Measurements from ENCODE around the gene NXPH2.

The NXPH2 gene

DNA sequence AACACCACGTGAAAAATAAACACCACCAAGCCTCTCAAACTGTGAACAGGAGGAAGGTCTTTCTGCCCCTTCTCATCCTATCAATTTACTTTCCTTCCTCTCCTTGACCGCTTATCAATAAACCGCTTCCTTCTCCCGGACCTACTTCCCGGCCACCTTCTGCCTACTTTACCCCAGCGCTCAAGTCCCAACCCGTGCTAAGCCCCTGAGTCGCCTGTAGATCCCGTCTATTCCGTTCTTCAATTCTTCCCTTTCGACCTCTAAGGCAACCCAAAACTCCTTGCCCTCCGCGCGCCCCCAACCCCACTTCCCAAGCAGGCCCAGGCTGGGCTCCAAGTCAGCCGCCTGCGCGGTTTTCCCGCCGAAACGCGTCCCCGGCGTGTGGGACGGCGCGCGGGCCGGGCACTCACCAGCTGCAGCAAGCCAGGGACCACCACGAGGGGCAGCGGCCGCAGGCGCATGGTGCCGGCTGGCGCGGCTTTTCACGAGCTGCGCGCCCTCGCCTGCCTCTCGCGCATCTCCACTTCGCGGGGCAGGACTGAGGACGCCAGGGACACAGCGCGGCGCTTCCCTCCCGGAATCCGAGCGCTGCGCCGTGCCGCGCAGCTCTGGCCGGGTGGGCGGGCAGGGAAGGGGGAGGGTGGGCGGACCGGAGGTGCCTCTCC is at the start of gene NXPH2:
Gene NXPH2 (minus strand): TSS at position 610 of the 665 bp plus-strand sequence. CDS start 149 bp downstream, at position 461.
- no peak for DNase-seq

DNA sequence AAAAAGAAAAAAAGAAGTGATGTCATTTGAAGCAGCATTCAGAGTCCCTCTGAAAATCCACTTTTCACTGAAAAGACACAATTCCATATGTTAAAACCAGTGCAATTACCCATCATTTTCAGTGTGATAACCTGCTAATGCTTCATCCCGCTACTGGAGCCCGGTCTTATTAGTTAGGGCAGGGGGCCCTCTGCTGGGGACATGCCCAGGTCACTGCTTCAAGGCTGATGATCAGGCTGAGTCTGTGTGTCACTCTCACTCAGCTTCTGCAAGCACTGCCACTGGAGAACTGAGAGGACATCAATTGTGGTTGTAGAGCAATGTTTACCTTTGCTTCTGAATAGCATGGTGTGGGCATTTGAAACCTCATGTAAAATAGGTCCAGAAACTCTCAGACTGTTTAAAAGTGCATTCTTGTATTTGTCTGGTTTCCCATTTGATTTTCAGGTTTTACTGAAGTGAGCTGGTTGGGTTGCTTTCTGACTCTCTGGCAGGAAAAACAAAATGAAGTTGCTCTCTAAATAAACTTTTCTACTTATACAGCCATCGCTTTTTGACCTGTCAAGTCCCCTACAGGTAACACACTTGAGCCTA is 49.2 kb upstream of the NXPH2 start:
- no peak for DNase-seq

DNA sequence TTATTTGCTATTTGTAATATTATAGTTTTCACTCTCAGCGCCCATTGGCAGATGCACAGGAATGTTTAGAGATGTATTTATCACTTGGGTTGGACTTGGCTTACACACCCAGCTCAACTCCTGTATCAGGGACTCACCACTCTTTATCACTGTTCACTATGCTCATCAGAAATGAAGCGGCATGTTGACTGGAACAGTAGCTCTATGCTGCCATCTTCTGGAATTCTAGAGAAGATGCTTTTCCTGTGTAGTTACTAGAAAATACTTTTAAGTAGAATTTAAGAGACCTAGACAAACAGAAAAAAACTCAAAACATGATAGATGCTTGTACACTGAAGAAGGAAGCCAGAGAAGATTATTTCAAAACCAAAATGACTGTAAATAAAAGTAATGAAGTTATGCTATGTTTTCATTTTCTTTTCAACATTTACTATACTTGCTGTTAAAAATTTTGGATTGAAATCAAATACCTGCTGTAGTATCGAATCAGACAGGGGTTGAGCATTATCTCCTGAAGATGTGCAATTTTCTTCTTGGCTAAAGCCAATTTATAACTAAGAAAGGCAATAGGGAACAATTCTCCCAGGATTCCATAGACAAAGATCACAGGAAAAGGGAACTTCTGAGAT is 47.4 kb upstream of the NXPH2 start:
- DNase-seq: no peak

DNA sequence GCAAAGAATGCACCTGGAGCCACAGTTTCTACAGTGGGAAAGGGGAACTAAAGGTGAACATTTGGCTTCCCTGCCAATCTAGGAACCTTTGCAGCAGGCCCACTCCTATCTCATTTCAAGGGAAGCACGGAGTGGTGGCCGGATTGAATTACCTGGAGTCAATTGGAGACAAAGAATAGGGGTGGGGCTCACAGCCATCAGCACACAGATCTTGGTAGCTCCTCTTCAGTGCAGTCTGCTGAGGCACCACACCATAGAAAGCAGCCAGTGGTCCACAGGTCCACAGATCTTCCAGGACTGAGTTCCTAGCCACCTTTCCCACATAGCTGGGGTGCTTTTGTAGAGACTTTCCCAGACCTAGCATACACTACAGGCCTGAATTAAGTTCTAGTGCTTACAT is 43.5 kb upstream of the NXPH2 start:
- no peak for DNase-seq

DNA sequence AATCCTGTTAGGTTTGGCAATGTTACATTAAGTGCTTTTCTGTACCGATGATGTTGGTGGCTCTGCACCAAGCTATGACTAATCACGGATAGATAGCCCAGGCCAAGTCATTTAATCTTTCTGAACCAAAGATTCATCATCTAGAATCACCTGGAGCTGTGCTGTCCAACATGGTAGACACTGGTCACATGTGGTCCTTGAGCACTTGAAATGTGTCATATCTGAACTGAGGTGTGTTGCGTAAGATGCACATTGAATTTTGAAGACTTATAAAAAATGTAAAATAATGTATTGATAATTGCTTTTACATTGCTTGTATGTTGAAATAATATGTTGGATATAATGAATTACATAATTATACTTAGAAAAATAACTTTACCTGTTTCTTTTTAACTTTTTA is 39.8 kb upstream of the NXPH2 start:
- no peak for DNase-seq

DNA sequence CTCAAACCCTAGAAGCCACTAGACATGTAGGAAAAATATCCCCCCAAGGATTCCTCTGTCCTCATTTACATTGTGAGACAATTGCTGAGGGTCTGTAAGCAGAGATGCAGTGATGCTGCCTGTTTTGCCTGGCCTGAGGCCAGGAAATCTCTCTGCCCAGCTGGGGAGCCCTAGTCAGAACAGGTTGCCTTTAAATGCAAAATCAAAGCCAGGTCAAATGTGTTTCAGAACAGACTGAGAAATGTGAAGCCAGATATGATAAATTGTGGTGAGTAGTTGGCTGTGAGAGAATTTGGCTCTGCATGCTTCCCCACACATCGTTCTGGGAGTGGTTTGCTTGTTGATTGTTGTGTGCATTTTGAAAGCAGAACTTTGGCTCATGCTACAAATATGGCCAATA is 38.4 kb upstream of the NXPH2 start:
- DNase-seq: no peak

DNA sequence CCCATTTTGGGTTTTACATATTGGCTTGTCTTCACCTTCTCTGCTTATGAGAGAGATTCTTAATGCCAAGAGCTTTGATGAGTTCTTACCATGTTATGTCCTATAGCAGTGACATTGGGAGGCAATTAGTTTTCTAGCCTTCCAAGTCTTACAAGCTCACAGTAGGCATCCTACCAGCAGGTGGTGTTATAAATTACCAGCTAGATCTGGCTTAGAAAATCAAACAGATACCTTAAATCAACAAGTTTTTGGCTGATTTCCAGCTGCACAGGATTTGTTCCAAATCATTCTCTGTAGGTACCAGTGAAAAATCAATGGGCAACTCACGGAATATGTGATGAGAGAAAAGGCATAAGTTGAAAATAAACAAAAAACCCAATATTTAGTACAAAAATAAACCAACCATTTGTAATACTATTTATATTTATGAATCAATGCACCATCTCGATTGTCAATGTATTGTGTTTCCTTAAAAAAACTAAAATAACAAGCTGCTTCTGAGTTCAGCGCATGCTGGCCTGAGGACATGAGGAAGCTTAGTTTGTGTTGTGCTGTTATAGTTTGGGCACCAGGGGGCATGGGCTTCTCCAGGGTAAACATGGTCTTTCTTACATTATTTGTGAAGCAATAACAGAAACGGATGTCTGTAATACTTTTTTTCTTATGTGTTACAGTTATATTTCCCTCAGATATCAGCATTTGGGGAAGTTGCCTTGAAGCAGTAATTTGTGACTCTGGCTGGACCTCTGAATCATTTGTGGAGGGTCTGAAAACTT is 34.1 kb upstream of the NXPH2 start:
- DNase-seq: no peak

DNA sequence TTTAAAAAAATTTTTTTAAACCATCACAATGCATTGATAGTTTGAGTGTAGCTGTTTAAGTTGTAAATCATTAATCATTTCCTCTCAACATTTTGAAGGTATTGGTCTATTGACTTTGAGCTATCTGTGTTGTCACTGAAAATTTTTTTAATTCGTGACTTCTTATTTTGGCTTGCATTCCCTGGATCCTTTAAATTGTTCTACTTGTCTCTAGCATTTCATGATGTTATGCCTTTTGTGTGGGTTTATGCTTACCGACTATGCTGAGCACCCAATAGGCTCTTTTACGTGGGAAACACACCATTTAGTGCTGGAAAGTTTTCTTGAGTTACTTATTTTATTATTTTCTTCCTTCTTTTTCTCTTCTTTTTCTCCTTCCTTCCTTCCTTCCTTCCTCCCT is 31.2 kb upstream of the NXPH2 start:
- DNase-seq: no peak

DNA sequence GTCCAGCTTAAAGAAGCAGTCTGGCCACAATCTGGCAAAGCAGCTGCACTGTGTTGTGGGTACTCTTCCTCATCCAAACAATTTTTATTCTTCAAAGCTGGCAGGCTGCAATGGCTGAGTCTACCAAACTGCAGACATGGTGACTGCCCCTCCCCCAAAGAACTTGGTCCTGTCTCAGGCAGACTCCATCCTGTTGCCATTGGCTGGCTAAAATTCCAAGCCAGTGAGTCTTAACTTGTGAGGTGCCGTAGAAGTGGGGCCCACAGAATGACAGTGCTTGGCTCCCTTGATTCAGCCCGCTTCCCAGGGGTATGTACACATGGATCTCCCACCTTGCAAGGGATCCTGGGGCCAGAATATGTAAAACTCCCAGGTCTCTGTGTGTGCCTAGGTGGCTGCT is 14.5 kb upstream of the NXPH2 start:
- DNase-seq: no peak

DNA sequence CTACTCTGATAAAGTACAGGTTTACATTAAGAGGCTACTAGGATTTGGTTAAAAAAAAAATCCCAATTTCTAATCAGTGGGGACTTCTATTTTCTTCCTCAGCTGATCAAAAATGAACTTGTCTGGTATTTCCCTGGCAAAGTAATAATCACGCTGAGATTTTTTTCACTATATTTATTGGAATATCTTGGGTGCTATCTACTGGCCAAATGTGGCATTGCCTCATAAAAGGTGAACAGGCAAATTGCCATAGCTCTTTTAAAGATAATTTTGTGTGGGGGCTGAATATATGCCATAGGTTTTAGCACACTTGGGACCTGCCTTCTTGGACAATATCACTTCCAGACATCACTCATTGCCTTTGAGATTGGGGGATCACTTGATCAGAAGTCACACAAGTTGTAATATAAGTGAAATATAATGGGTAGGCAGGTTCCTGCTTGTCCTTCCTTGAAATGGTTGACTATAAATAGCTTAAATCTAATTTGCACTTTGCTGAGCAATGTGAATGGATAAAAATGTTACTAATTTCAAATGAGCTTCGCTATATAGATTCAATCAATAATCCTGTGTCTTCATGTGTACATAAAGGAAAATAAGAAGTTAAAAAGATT is 7.0 kb upstream of the NXPH2 start:
- no peak for DNase-seq

DNA sequence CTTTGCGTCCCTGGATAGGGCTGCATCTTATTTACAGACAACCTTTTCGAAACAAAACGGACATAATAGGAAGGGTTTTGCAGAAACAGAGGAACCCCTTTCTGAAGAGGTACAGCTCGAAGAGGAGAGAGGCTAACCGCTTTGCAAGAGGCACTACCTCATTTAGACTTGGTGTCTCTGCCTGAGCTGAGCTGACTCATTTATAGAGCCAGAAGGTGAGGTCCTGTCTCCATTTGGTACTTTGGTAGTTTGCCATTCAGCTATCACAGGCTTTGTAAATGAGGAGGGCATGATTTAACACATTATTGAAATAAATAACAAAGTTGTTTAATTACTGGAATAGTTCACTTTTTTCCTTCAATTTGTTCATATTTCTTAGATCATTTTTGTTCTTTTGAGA is 2.2 kb upstream of the NXPH2 start:
- no peak for DNase-seq

DNA sequence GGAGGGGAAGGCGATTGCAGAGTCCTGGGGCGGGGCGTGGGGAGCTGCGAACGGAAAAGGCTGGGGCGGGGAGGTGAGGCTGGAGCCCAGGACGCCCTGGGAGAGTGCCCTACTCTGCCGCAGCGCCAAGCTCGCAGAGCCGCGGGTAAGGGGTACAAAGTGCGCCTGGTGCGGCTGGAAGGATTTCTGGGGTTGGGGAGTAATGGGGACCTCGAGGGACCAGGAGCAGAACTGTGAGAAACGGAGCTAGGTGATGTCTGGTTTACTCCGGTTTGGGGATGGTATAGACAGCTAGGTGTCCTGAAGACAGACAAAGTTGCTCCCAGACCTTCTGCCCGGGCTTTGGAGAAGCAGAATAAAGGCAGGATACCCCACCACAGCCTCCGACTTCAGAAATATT is 718 bp upstream of the NXPH2 start:
- no peak for DNase-seq

DNA sequence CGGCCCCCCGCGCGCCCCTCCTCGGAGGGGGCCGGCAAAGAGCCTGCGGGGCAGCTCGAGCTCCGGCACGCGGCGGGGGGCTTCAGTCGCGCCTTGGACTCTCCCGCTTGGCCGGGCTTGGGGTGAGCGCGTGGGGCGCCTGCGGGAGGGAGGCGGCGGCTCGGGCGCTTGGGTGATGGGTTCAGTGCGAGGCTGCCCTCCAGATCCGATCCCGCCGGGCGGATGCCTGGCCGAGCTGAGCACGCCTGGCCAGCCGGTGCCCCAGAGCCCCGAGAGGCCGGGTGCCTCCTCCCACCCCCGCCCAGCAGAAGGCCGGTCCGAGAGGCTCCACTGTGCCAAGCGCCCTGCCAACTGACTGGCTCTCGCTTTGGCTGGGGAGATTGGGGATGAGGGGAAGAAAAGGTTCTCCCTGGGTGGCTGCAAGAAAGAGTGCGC is 273 bp upstream of the NXPH2 start:
- no peak for DNase-seq

DNA sequence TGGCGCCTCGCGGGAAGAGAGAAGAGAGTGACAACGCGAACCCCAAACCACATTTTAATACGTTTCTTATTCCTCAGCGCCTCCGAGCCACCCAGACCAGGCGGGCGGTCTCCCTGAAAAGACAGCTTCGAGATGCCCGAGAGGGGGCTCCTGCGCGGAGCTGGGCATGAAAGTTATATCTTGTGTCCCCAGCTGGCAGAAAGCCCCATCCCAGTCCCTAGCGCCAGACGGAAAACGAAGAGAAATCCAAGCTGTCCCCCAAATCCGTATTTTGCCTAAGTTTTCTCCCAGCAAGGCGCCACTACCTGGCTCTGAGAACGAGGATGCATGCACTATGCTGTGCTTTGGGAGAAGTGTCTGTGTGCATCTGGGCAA is 797 bp downstream of the NXPH2 start:
- no peak for DNase-seq

DNA sequence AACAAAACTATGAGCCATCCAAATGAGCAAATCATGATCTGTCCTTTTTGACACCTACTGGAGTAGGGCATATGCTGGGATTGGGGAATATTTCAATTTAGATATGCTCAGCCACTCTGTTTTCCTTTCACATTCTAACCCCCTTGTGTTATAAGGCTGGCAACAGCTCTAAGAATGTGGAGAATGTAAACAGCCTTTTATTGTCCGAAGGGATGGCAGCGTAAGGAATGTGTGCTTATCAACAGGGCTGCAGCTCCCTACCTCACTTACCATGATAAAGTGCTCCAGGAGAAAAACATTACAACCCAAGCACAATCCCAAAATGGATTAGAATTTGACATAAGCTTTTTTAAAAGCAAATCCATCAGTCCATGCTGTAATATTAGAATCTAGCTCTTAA is 2.2 kb downstream of the NXPH2 start:
- DNase-seq: no peak

DNA sequence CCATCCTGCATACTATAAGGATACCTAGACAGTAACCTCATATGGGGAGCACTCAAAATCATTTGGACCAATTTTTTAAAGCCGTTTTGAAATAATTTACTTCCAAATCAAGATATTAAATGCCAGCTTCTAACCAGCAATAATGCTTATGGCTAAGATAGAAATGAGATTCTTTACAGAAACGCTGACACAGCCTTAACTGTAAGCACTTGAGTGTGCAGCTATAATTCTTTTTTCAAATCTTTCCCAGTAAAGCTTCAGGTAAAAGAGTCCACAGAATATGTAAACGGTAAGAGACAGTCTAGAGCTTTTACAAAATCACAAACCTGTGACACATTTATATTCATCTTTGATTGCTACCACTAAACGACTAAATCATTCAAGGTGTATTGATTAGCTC is 4.5 kb downstream of the NXPH2 start:
- DNase-seq: no peak

DNA sequence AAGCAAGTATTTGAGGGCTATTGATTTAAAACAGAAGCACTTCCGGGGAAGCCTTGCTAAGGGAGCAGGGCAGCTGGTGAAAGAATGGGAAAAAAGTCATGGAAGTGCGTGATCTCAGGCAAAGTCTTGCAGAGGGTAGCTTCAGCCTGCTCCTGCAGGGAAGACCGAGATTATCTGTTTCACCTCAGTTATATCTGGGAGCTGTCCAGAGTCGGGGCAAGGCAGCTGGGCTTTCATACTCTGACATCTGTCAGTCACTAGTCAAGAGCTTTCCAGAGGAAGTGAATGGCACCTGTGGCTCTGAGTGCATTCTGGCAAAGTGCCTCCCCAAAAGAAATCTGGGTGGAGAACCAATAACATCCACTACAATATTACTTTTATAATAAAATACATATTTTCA is 8.7 kb downstream of the NXPH2 start:
- no peak for DNase-seq

DNA sequence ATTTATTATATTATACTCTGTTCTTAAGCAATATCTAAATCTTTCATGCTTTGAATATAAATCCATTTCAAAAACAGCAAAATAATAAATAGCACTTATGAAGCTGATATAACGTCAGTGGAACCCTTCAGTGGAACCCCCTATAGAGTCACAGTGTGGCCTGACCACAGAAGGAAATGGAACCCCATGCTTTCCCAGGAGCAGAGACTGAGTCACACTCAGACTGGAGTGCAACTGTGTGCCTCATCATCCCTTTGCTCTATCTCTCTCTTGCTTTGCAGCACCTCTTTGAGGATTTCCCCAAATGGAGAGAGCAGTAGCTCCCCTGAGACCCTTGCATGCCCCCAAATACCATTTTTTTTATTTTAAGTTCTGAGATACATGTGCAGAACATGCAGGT is 13.1 kb downstream of the NXPH2 start:
- DNase-seq: no peak

DNA sequence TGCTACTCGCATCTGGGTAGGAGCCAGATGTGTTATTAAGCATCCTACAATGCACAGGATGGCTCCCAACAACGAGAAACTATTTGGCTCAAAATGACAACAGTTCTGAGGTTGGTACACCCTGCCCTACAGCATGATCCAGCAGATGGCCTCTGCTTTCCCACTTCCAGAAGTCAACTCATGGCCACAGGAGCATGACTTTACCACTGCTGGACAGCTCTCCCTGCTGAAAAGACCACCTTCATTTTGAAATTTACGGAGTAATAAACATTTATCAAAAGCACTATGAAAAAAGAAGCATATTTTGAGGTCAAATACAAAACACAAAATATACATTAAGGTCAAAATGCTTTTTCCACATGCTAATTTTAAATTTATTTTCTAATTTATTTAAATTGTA is 13.7 kb downstream of the NXPH2 start:
- no peak for DNase-seq

DNA sequence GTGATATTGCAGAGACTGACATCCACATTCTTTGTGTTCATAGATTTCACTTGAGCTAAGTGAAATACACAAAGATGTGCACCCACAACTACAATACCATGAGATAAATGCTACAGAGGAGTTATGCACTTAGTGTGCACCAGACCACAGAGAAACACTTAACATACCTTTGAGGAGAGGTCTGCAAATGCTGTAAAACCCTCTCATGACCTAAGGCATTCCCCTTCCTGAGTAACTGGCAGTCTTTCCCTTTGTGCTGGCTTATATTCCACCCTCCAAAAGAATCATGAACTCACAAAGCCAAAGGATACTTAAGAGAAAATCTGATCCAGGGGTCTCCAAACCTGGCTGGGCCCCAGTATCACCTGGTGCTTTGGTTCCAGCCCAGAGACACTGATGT is 16.2 kb downstream of the NXPH2 start:
- no peak for DNase-seq

DNA sequence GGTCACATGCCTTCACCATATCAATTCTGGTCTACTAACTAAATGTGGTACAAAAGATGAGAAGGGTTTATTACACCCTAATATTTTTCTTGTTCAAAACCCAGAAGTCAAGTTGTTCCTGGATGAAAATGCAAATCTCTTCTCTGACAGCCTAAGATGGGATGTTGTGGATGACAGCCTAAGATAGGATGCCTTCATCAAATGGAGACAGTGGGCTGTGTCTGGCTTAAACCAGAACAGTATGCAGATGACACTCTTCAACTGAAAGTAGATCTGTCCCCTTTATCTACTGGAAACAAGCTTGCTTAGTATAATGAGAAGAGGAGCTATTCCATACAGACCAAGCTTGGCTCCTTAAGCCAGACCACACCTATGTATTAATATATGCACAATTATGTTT is 17.7 kb downstream of the NXPH2 start:
- no peak for DNase-seq

DNA sequence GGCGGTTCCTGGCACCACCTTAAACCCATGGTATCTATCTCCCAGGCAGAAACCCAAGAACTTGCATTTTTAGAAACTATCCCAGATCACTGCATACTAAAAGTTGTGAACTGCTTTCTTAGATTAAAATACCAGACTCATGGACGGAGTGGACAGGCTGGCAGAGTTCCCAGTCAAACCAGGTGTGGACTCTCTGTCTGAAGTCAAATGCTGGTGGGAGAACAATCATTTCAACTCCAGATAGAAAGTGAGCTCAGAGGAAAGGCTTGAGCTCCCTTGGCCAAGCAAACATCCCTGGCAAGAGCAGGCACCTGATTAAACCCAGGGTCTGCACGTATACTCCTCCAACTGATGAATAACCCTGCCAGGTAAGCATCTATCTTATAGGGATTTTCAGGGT is 19.5 kb downstream of the NXPH2 start:
- no peak for DNase-seq

DNA sequence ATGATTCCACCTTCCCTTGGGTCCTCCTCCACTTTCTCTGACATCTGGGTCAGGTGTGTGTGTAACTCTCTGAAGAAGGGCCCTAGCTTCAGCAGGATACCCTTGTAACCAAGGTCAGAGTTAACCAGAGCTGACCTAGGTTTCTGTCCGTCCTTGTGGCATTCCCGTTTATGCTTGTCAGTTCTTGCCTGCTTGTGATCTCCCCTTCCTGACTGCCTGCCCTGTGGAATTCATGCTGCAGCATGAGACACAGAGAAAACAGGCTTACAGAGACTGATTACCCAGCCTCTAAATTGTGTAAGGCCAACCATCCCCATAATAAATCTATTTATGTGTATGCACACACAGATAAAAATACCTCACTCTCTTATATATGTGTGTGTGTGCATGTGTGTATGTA is 22.8 kb downstream of the NXPH2 start:
- no peak for DNase-seq

All from stimulated activated naive CD4-positive, alpha-beta T cell treated with Interleukin-2 at 50 U/mL for 16 hours (primary cell).